A549 (cell line): ENCODE data around the gene RDH5. TPM values are rescaled to one million over a fixed set of nuclear protein-coding genes. Genes with fewer than 3 reads are reported as not detected.

Experiments
- ATAC-seq, 2 experiments: fragments of 200-7000 bp in 1 of 2; fragments of >200 bp in 1 of 2; cut with Nextera tagmentation in 1 of 2; cut with Tn5 transposase in 1 of 2; 3 replicates each; pipeline versions ENCODE4 v1.8.0 to v1.9.1; 2018 to 2020; ENCODE audit warnings: mild to moderate bottlenecking in 1 of 2, moderate library complexity in 1 of 2
- CTCF ChIA-PET: fragments of 300-600 bp; sonication (Branson Sonifier 250); formaldehyde crosslinking; extraction: SDS; loops from one replicate; lab custom pipeline; 2021; ENCODE audit warnings: antibody characterized with exemption, inconsistent platforms; lab: Yijun Ruan, JAX
- POLR2A ChIA-PET: fragments of 350-600 bp; formaldehyde crosslinking; extraction: SDS; loops from one replicate; lab custom pipeline; 2021; ENCODE audit warnings: antibody characterized with exemption, inconsistent platforms; lab: Yijun Ruan, JAX
- DNase-seq, 2 experiments: peaks; one replicate each; pipeline versions ENCODE4 v3.0.0 to v3.0.0-alpha.2; 2011 to 2016; ENCODE audit warnings: low read depth in 1 of 2, low spot score in 1 of 2
- FAIRE-seq: peaks from 2 replicates; lab custom pipeline; 2011; peaks lifted over from hg19 to GRCh38; lab: Jason Lieb, UNC
- H3K27ac ChIP-seq, 2 experiments: fragments of >200 bp; sonication (Bioruptor Twin); formaldehyde crosslinking; 3 replicates each; pipeline ENCODE4 v1.5.1; 2016 to 2017
- H3K4me1 ChIP-seq: fragments of >200 bp; sonication (Bioruptor Twin); formaldehyde crosslinking; 3 replicates; pipeline ENCODE4 v1.6.1; 2016
- H3K4me2 ChIP-seq: fragments of >200 bp; sonication (Bioruptor Twin); formaldehyde crosslinking; 3 replicates; pipeline ENCODE4 v1.6.1; 2016
- H3K4me3 ChIP-seq: fragments of >200 bp; sonication (Bioruptor Twin); formaldehyde crosslinking; 3 replicates; pipeline ENCODE4 v1.5.1; 2016
- H3K9me3 ChIP-seq: fragments of >200 bp; sonication (Bioruptor Twin); formaldehyde crosslinking; 3 replicates; pipeline ENCODE4 v1.6.1; 2016
- BHLHE40 ChIP-seq: IDR thresholded peaks from 2 replicates; pipeline ENCODE4 v1.6.1; 2012; ENCODE audit warnings: low read depth, low read length, inconsistent platforms
- CBX2 ChIP-seq: fragments of 200-600 bp; sonication (generic); IDR thresholded peaks from 2 replicates; pipeline ENCODE4 v1.6.1; 2016; ENCODE audit warnings: low read depth, mild to moderate bottlenecking, borderline replicate concordance
- ELK1 ChIP-seq: fragments of 150-350 bp; IDR thresholded peaks from 2 replicates; pipeline ENCODE4 v1.6.1; 2014; ENCODE audit warnings: low read depth, mild to moderate bottlenecking, low read length
- FOSL2 ChIP-seq, 2 experiments: fragments of 450-650 bp in 1 of 2; fragments of >200 bp in 1 of 2; sonication (Bioruptor Twin) in 1 of 2; formaldehyde crosslinking; IDR thresholded peaks; 2 replicates each; pipeline versions ENCODE4 v1.5.0 to v1.6.1; 2016 to 2020; ENCODE audit warnings: mild to moderate bottlenecking in 1 of 2, moderate library complexity in 1 of 2
- FOXS1 ChIP-seq: fragments of 250-450 bp; sonication (Bioruptor Pico); IDR thresholded peaks from 2 replicates; pipeline ENCODE4 v1.5.0; 2020; ENCODE audit warnings: mild to moderate bottlenecking, moderate library complexity
- HEYL ChIP-seq: fragments of 250-450 bp; sonication (Bioruptor Pico); IDR thresholded peaks from 2 replicates; pipeline ENCODE4 v1.8.0; 2021; ENCODE audit warnings: mild to moderate bottlenecking, moderate library complexity
- HMGXB4 ChIP-seq: fragments of 250-450 bp; sonication (Bioruptor Pico); IDR thresholded peaks from 2 replicates; pipeline ENCODE4 v1.5.0; 2021; ENCODE audit warnings: mild to moderate bottlenecking, moderate library complexity, borderline replicate concordance
- HOXA7 ChIP-seq: fragments of 250-450 bp; sonication (Bioruptor Pico); IDR thresholded peaks from 2 replicates; pipeline ENCODE4 v1.5.0; 2020; ENCODE audit warnings: mild to moderate bottlenecking, moderate library complexity
- KDM1A ChIP-seq: fragments of 200-600 bp; sonication (generic); IDR thresholded peaks from 2 replicates; pipeline ENCODE4 v1.6.1; 2016; ENCODE audit warnings: low read depth, mild to moderate bottlenecking
- KDM5A ChIP-seq: fragments of 200-600 bp; sonication (generic); IDR thresholded peaks from 2 replicates; pipeline ENCODE4 v1.6.1; 2016; ENCODE audit warnings: antibody characterized with exemption, mild to moderate bottlenecking
- MYC ChIP-seq: IDR thresholded peaks from 2 replicates; pipeline ENCODE4 v1.6.1; 2012; ENCODE audit warnings: mild to moderate bottlenecking, inconsistent platforms, low read length, improper control_type of control experiment, borderline replicate concordance
- NR3C1 ChIP-seq: fragments of >200 bp; sonication (Bioruptor Twin); formaldehyde crosslinking; IDR thresholded peaks from 3 replicates; pipeline ENCODE4 v1.6.1; 2017
- POLR2AphosphoS2 ChIP-seq: conservative IDR thresholded peaks from 2 replicates; pipeline ENCODE4 v1.6.1; 2012; ENCODE audit warnings: low read length, improper control_type of control experiment, inconsistent platforms
- RAD21 ChIP-seq, 2 experiments: fragments of >200 bp in 1 of 2; sonication (Bioruptor Twin) in 1 of 2; formaldehyde crosslinking in 1 of 2; IDR thresholded peaks in 1 of 2; conservative IDR thresholded peaks in 1 of 2; 2 replicates in 1 of 2; 3 replicates in 1 of 2; pipeline ENCODE4 v1.6.1; 2012 to 2018; ENCODE audit warnings: inconsistent platforms in 1 of 2
- SMC3 ChIP-seq: fragments of >200 bp; sonication (Bioruptor Twin); formaldehyde crosslinking; IDR thresholded peaks from 3 replicates; pipeline ENCODE4 v1.6.1; 2018; ENCODE audit warnings: inconsistent platforms
- TP53 ChIP-seq: fragments of 250-450 bp; sonication (Bioruptor Pico); IDR thresholded peaks from 2 replicates; pipeline ENCODE4 v1.5.0; 2021; ENCODE audit warnings: mild to moderate bottlenecking, moderate library complexity
- ZFP36 ChIP-seq: fragments of 450-650 bp; IDR thresholded peaks from 2 replicates; pipeline ENCODE4 v1.6.1; 2014; ENCODE audit warnings: borderline replicate concordance; ENCODE audit not compliant: partially characterized antibody
- ZNF302 ChIP-seq: fragments of 250-450 bp; sonication (Bioruptor Pico); IDR thresholded peaks from 2 replicates; pipeline ENCODE4 v1.9.0; 2021; ENCODE audit warnings: inconsistent platforms, mild to moderate bottlenecking, moderate library complexity
- WGBS: methylation state at CpG from one replicate; pipeline ENCODE4 v1.1.6; 2017; ENCODE audit errors: missing lambda C conversion rate; 5-methylcytosine and 5-hydroxymethylcytosine counted together
- polyA plus RNA-seq, 4 experiments: library from polyadenylated mRNA; depleted of rRNA in 3 of 4; stranded (reverse); fragments of >200 nt; fragmentation: RNase III in 1 of 4; extraction: RNeasy Plus Mini Kit Qiagen cat#74134 plus additional on column Dnase treatment in 1 of 4; gene quantifications; 2 replicates in 3 of 4; 3 replicates in 1 of 4; pipeline ENCODE4 v1.2.3, GENCODE V29; 2011 to 2017
- TF ChIP-seq, protein P1 (sequence below): IDR thresholded peaks from 2 replicates; pipeline ENCODE4 v1.6.1; 2012
- TF ChIP-seq, protein P2 (sequence below): IDR thresholded peaks from 2 replicates; pipeline ENCODE4 v1.6.1; 2012
- TF ChIP-seq, protein P3 (sequence below): fragments of 200-600 bp; sonication (generic); IDR thresholded peaks from 2 replicates; pipeline ENCODE4 v1.6.1; 2016; ENCODE audit warnings: antibody characterized with exemption, mild to moderate bottlenecking, moderate library complexity
- TF ChIP-seq, protein P4 (sequence below): fragments of >200 bp; sonication (Bioruptor Twin); formaldehyde crosslinking; IDR thresholded peaks from 3 replicates; pipeline ENCODE4 v1.6.1; 2016
- TF ChIP-seq, protein P5 (sequence below): fragments of 250-450 bp; sonication (Bioruptor Pico); IDR thresholded peaks from 2 replicates; pipeline ENCODE4 v1.5.0; 2020; ENCODE audit warnings: low read depth, mild to moderate bottlenecking, moderate library complexity

Gene RDH5
- polyA plus RNA-seq, 2 of the 4 experiments (the other 2 are of a cell fraction) = 4.1 to 9.1 TPM

- TF ChIP-seq KDM5A = no peak
- no peak for TF ChIP-seq TP53 (CRISPR knock-in tag)
- TF ChIP-seq ZFP36 = no peak
- TF ChIP-seq BHLHE40 = no peak
- TF ChIP-seq KDM1A = no peak
- no peak for TF ChIP-seq ELK1
- TF ChIP-seq NR3C1 = no peak
- TF ChIP-seq ZNF302 = no peak
- TF ChIP-seq MYC = no peak
- no peak for TF ChIP-seq CBX2
- TF ChIP-seq FOXS1 (CRISPR knock-in tag) = no peak
- TF ChIP-seq HEYL = no peak
- TF ChIP-seq, protein P1, sequence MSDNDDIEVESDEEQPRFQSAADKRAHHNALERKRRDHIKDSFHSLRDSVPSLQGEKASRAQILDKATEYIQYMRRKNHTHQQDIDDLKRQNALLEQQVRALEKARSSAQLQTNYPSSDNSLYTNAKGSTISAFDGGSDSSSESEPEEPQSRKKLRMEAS = no peak
- TF ChIP-seq, protein P2, sequence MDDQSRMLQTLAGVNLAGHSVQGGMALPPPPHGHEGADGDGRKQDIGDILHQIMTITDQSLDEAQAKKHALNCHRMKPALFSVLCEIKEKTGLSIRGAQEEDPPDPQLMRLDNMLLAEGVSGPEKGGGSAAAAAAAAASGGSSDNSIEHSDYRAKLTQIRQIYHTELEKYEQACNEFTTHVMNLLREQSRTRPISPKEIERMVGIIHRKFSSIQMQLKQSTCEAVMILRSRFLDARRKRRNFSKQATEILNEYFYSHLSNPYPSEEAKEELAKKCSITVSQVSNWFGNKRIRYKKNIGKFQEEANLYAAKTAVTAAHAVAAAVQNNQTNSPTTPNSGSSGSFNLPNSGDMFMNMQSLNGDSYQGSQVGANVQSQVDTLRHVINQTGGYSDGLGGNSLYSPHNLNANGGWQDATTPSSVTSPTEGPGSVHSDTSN = no peak
- TF ChIP-seq HOXA7 (CRISPR knock-in tag) = no peak
- no peak for TF ChIP-seq SMC3
- TF ChIP-seq, all 56 proteins: peak for 0
- POLR2A ChIA-PET = no interaction called here
- ATAC-seq (no peak), FAIRE-seq (no peak), DNase-seq (no peak)
- Histone ChIP-seq H3K4me1 (no peaks in the 10 kb centered on the region), H3K9me3 (no peaks in the 10 kb centered on the region), H3K27ac (no peak overlapping the region), H3K4me3 (no peak overlapping the region), H3K4me2 (no peak overlapping the region)
- 95% methylated on average over 6 of the region's 7 CpGs for WGBS
- CTCF ChIA-PET = interaction anchor here (3.3 kb wide), 1 partner anchor 13 kb away, joined by 12 read pairs; a partner anchor contains a TSS
These were observed 26.0 kb upstream of the RDH5 start for GRCh38 chr12:55694188-55694515.

DNA sequence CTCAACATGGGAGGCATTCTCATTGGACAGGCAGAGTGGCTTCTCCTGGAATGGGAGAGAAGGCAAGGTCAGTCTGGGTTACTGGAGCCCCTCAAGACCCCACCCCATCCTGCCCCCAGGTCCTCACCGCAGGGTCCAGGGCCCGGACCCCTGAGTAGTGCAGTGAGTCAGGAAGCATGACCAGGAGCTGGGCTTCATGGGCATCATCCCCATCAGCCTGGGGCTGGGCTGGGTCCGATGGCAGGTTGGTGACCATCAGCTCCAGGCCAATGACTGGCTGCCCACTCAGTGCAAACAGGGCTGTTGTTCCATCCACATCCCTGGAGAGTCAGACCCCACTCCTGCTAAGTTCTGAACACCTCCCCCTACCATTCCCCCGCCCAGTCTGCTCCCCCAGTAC lies 25.5 kb upstream of the RDH5 start:
- H3K4me2 ChIP-seq = no peak overlapping the region
- FAIRE-seq (no peak), ATAC-seq (no peak), DNase-seq (no peak)
- no peaks in the 10 kb centered on the region for H3K4me1 ChIP-seq
- no peaks in the 10 kb centered on the region for H3K9me3 ChIP-seq
- no peak overlapping the region for H3K27ac ChIP-seq
- CTCF ChIA-PET = no interaction called here
- no peak overlapping the region for H3K4me3 ChIP-seq
- no peak for TF ChIP-seq RAD21 (conservative IDR thresholded peaks at IDR 0.05 in 1 of 2, IDR thresholded peaks at IDR 0.05 in 1 of 2)
- TF ChIP-seq HMGXB4 (CRISPR knock-in tag) = no peak
- TF ChIP-seq, protein P3, sequence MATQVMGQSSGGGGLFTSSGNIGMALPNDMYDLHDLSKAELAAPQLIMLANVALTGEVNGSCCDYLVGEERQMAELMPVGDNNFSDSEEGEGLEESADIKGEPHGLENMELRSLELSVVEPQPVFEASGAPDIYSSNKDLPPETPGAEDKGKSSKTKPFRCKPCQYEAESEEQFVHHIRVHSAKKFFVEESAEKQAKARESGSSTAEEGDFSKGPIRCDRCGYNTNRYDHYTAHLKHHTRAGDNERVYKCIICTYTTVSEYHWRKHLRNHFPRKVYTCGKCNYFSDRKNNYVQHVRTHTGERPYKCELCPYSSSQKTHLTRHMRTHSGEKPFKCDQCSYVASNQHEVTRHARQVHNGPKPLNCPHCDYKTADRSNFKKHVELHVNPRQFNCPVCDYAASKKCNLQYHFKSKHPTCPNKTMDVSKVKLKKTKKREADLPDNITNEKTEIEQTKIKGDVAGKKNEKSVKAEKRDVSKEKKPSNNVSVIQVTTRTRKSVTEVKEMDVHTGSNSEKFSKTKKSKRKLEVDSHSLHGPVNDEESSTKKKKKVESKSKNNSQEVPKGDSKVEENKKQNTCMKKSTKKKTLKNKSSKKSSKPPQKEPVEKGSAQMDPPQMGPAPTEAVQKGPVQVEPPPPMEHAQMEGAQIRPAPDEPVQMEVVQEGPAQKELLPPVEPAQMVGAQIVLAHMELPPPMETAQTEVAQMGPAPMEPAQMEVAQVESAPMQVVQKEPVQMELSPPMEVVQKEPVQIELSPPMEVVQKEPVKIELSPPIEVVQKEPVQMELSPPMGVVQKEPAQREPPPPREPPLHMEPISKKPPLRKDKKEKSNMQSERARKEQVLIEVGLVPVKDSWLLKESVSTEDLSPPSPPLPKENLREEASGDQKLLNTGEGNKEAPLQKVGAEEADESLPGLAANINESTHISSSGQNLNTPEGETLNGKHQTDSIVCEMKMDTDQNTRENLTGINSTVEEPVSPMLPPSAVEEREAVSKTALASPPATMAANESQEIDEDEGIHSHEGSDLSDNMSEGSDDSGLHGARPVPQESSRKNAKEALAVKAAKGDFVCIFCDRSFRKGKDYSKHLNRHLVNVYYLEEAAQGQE = no peak
- TF ChIP-seq, protein P4, sequence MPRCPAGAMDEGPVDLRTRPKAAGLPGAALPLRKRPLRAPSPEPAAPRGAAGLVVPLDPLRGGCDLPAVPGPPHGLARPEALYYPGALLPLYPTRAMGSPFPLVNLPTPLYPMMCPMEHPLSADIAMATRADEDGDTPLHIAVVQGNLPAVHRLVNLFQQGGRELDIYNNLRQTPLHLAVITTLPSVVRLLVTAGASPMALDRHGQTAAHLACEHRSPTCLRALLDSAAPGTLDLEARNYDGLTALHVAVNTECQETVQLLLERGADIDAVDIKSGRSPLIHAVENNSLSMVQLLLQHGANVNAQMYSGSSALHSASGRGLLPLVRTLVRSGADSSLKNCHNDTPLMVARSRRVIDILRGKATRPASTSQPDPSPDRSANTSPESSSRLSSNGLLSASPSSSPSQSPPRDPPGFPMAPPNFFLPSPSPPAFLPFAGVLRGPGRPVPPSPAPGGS = no peak
- TF ChIP-seq POLR2AphosphoS2 = no peak
- TF ChIP-seq, protein P5, sequence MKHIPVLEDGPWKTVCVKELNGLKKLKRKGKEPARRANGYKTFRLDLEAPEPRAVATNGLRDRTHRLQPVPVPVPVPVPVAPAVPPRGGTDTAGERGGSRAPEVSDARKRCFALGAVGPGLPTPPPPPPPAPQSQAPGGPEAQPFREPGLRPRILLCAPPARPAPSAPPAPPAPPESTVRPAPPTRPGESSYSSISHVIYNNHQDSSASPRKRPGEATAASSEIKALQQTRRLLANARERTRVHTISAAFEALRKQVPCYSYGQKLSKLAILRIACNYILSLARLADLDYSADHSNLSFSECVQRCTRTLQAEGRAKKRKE = no peak
- TF ChIP-seq ELK1 = no peak
- TF ChIP-seq FOSL2 (IDR thresholded peaks at IDR 0.05) = no peak
- TF ChIP-seq FOSL2 (CRISPR knock-in tag; IDR thresholded peaks at IDR 0.05) = no peak
- TF ChIP-seq, all 56 proteins: peak for 0
- POLR2A ChIA-PET = no interaction called here
- 59% methylated on average over 3 of the region's 4 CpGs for WGBS
